HCT116 (cell line): ENCODE measurements around the gene SEMA4C. TPM values are rescaled to one million over a fixed set of nuclear protein-coding genes. Genes with fewer than 3 reads are reported as not detected.

ENCODE experiments used
- ATAC-seq: fragments of 200-7000 bp; cut with Tn5 transposase; 2 replicates; pipeline ENCODE4 v1.9.1; 2020; ENCODE audit warnings: mild to moderate bottlenecking, moderate library complexity
- BruUV-seq: library from RNA; stranded (reverse); fragments of 400-500 nt; replicated peaks from 2 replicates; lab custom pipeline; 2021; lab: Mats Ljungman, UMichigan
- CTCF ChIA-PET: fragments of 300-600 bp; sonication (Branson Sonifier 250); formaldehyde crosslinking; loops from one replicate; lab custom pipeline; 2021; ENCODE audit warnings: antibody characterized with exemption; lab: Charles Lee
- POLR2A ChIA-PET: fragments of 300-600, 350-600 bp; sonication (Branson Sonifier 250); formaldehyde crosslinking; loops from one replicate; lab custom pipeline; 2021; ENCODE audit warnings: antibody characterized with exemption; lab: Charles Lee
- RAD21 ChIA-PET, 2 experiments: fragments of 300-600 bp; sonication (Branson Sonifier 250); formaldehyde crosslinking; loops; one replicate each; lab custom pipeline; 2023; ENCODE audit warnings: low total read pairs in 2 of 2; ENCODE audit not compliant: uncharacterized antibody in 2 of 2, unreplicated experiment in 2 of 2, low non-redundant PET in 1 of 2; lab: Charles Lee
- DNase-seq: peaks from one replicate; pipeline ENCODE4 v3.0.0-alpha.2; 2010; ENCODE audit warnings: low read depth, low spot score
- H2AFZ ChIP-seq: fragments of 200-600 bp; shearing (Covaris generic), sonication (generic); 2 replicates; pipeline ENCODE4 v1.6.1; 2017; ENCODE audit warnings: low read depth, mixed run types, mixed read lengths, antibody characterized with exemption, low read length; ENCODE audit not compliant: poor library complexity, severe bottlenecking
- H3K27ac ChIP-seq: 2 replicates; pipeline ENCODE4 v1.5.1; 2012; ENCODE audit warnings: low read depth, low read length
- H3K27me3 ChIP-seq: fragments of 200-600 bp; sonication (generic); 2 replicates; pipeline ENCODE4 v1.6.1; 2016; ENCODE audit warnings: mixed run types, low read length, mixed read lengths; ENCODE audit not compliant: insufficient read depth
- H3K36me3 ChIP-seq, 2 experiments: fragments of 200-500 bp in 1 of 2; fragments of 200-600 bp in 1 of 2; sonication (Bioruptor generic) in 1 of 2; sonication (generic) in 1 of 2; 2 replicates each; pipeline versions ENCODE4 v1.5.1 to v1.6.1; 2014 to 2016; ENCODE audit warnings: low read length in 2 of 2, inconsistent platforms in 1 of 2, mixed read lengths in 1 of 2, mixed run types in 1 of 2; ENCODE audit not compliant: insufficient read depth in 2 of 2, control insufficient read depth in 1 of 2
- H3K4me1 ChIP-seq, 2 experiments: fragments of 200-600 bp in 1 of 2; sonication (generic) in 1 of 2; 2 replicates each; pipeline versions ENCODE4 v1.5.1 to v1.6.1; 2012 to 2017; ENCODE audit warnings: low read length in 2 of 2, inconsistent platforms in 1 of 2, mild to moderate bottlenecking in 1 of 2, mixed read lengths in 1 of 2, mixed run types in 1 of 2, moderate library complexity in 1 of 2; ENCODE audit not compliant: insufficient read depth in 2 of 2, control insufficient read depth in 1 of 2
- H3K4me2 ChIP-seq: fragments of 200-600 bp; sonication (generic); 2 replicates; pipeline ENCODE4 v1.6.1; 2017; ENCODE audit warnings: mixed run types, low read length, mixed read lengths
- H3K4me3 ChIP-seq, 2 experiments: fragments of 200-600 bp in 1 of 2; sonication (generic) in 1 of 2; replicated peaks in 1 of 2; 2 replicates each; pipeline ENCODE4 v1.5.1; 2011 to 2016; ENCODE audit warnings: low read length in 2 of 2, control low read depth in 1 of 2, low read depth in 1 of 2, mild to moderate bottlenecking in 1 of 2, mixed read lengths in 1 of 2, mixed run types in 1 of 2
- H3K79me2 ChIP-seq: fragments of 200-600 bp; sonication (generic); 2 replicates; pipeline ENCODE4 v1.6.1; 2017; ENCODE audit warnings: mild to moderate bottlenecking, mixed run types, low read length, moderate library complexity, mixed read lengths; ENCODE audit not compliant: insufficient read depth
- H3K9ac ChIP-seq: fragments of 200-600 bp; sonication (generic); 2 replicates; pipeline ENCODE4 v1.6.1; 2016; ENCODE audit warnings: low read length, mixed read lengths
- H3K9me2 ChIP-seq: fragments of 200-600 bp; sonication (generic), shearing (Covaris generic); 2 replicates; pipeline ENCODE4 v1.6.1; 2017; ENCODE audit warnings: mixed run types, mild to moderate bottlenecking, moderate library complexity; ENCODE audit not compliant: insufficient read depth
- H3K9me3 ChIP-seq, 2 experiments: fragments of 200-500 bp in 1 of 2; fragments of 200-600 bp in 1 of 2; sonication (Bioruptor generic) in 1 of 2; sonication (generic) in 1 of 2; 2 replicates each; pipeline ENCODE4 v1.6.1; 2014 to 2017; ENCODE audit warnings: low read length in 2 of 2, mixed read lengths in 2 of 2, inconsistent platforms in 1 of 2, low read depth in 1 of 2, mild to moderate bottlenecking in 1 of 2, mixed run types in 1 of 2, moderate library complexity in 1 of 2; ENCODE audit not compliant: control insufficient read depth in 1 of 2, insufficient read depth in 1 of 2
- H4K20me1 ChIP-seq: fragments of 200-600 bp; sonication (generic), shearing (Covaris generic); 2 replicates; pipeline ENCODE4 v1.6.1; 2017; ENCODE audit warnings: mixed run types, mild to moderate bottlenecking, moderate library complexity; ENCODE audit not compliant: insufficient read depth
- ATF3 ChIP-seq: IDR thresholded peaks from 2 replicates; pipeline ENCODE4 v1.6.1; 2012
- CBX3 ChIP-seq: IDR thresholded peaks from 2 replicates; pipeline ENCODE4 v1.6.1; 2012; ENCODE audit warnings: low read depth
- CEBPB ChIP-seq: IDR thresholded peaks from 2 replicates; pipeline ENCODE4 v1.6.1; 2012; ENCODE audit warnings: low read depth
- CTCF ChIP-seq, 3 experiments: fragments of 200-600 bp in 1 of 3; sonication (generic) in 1 of 3; IDR thresholded peaks in 2 of 3; conservative IDR thresholded peaks in 1 of 3; 2 replicates each; pipeline ENCODE4 v1.5.1; 2012 to 2017; ENCODE audit warnings: low read depth in 2 of 3, low read length in 2 of 3, antibody characterized with exemption in 1 of 3, borderline replicate concordance in 1 of 3, control low read depth in 1 of 3, mild to moderate bottlenecking in 1 of 3, mixed read lengths in 1 of 3, mixed run types in 1 of 3, moderate library complexity in 1 of 3; ENCODE audit not compliant: insufficient read depth in 1 of 3
- ELF1 ChIP-seq: IDR thresholded peaks from 2 replicates; pipeline ENCODE4 v1.6.1; 2012; ENCODE audit warnings: low read depth, borderline replicate concordance
- EZH2 ChIP-seq: fragments of 200-600 bp; sonication (generic); IDR thresholded peaks from 2 replicates; pipeline ENCODE4 v1.6.1; 2017; ENCODE audit warnings: antibody characterized with exemption, mixed run types
- EZH2phosphoT487 ChIP-seq: fragments of 200-600 bp; IDR thresholded peaks from 2 replicates; pipeline ENCODE4 v1.6.1; 2018; ENCODE audit warnings: antibody characterized with exemption, borderline replicate concordance
- POLR2A ChIP-seq: IDR thresholded peaks from 2 replicates; pipeline ENCODE4 v1.7.0; 2011; ENCODE audit warnings: borderline replicate concordance; ENCODE audit not compliant: insufficient read depth, insufficient read length; ENCODE audit errors: extremely low read depth
- POLR2AphosphoS5 ChIP-seq: IDR thresholded peaks from 2 replicates; pipeline ENCODE4 v1.6.1; 2011; ENCODE audit warnings: mild to moderate bottlenecking, low read depth, low read length, moderate library complexity
- RAD21 ChIP-seq: IDR thresholded peaks from 2 replicates; pipeline ENCODE4 v1.6.1; 2012; ENCODE audit warnings: low read depth, mild to moderate bottlenecking
- REST ChIP-seq: IDR thresholded peaks from 2 replicates; pipeline ENCODE4 v1.6.1; 2012; ENCODE audit warnings: low read depth
- SP1 ChIP-seq: IDR thresholded peaks from 2 replicates; pipeline ENCODE4 v1.6.1; 2012; ENCODE audit warnings: low read depth
- SRF ChIP-seq: IDR thresholded peaks from 2 replicates; pipeline ENCODE4 v1.6.1; 2012; ENCODE audit warnings: low read depth
- TCF7L2 ChIP-seq: IDR thresholded peaks from 2 replicates; pipeline ENCODE4 v1.7.0; 2011; ENCODE audit warnings: borderline replicate concordance, inconsistent platforms; ENCODE audit not compliant: insufficient read depth, insufficient read length; ENCODE audit errors: extremely low read depth
- YY1 ChIP-seq: IDR thresholded peaks from 2 replicates; pipeline ENCODE4 v1.6.1; 2011; ENCODE audit warnings: low read length, low read depth, moderate library complexity, mild to moderate bottlenecking; ENCODE audit not compliant: insufficient replicate concordance; ENCODE audit errors: extremely low read depth
- ZFX ChIP-seq: fragments of 450-650 bp; IDR thresholded peaks from 2 replicates; pipeline ENCODE4 v1.6.1; 2017
- intact Hi-C: fragments of 100-400 bp; cut with micrococcal nuclease; formaldehyde crosslinking; loops from 2 replicates; pipeline ENCODE4 v1.10.0; 2022
- total RNA-seq: library from RNA; stranded (reverse); gene quantifications from one replicate; pipeline ENCODE4 v1.2.1, GENCODE V29; 2021; ENCODE audit not compliant: unreplicated experiment
- TF ChIP-seq, protein P1 (sequence below): IDR thresholded peaks from 2 replicates; pipeline ENCODE4 v1.6.1; 2012
- TF ChIP-seq, protein P2 (sequence below): IDR thresholded peaks from 2 replicates; pipeline ENCODE4 v1.6.1; 2011; ENCODE audit warnings: mild to moderate bottlenecking, low read length, moderate library complexity; ENCODE audit not compliant: insufficient replicate concordance; ENCODE audit errors: extremely low read depth

The SEMA4C gene
- total RNA-seq, 1 experiment from 2014 or later = 25.4 TPM

DNA sequence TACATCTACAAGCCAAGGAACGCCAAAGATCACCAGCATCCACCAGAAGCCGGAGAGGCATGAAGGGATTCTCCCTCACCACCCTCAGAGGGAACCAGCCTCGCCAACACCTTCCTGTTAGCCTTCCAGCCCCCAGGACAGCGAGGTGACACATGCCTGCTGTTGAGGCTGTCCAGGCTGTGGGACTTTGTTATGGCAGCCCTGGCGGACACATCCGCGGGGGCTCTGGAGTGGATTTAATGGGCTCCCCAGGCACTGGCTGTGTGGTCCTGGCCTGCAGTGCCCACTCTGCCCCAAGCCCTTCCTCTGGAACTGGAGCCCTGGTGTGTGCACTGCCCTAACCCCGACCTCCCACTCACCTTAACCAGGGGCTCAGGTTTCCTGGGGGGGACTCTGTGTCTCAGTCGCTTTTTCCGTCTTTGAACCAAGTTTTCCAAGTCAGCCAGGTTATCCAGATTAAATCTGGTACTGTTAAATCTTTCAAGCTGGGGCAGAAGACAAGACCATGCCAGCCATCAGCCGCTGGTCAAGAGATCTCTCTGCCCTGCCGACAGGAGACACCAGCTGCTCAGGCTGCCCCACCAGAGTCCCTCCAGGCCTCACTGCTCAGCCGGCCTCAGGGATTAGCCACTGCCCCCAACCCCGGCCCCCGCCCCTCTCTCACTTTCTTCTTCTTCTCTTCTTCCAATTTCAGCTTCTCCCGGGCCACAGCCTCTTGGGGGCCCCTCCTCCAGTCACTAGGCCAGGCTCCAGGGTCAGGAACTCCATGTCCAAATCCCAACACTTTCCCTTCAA is 28.0 kb downstream of the SEMA4C start:
- Histone ChIP-seq H2AFZ (no peak overlapping the region), H3K79me2 (no peaks in the 10 kb centered on the region), H3K36me3 (peaks cover 3 to 4% of the 10 kb centered on the region in 2 experiments; a peak in 2 of 4 replicates), H3K27ac (no peak overlapping the region), H3K4me2 (no peak overlapping the region), H3K27me3 (no peaks in the 10 kb centered on the region), H3K9me2 (no peaks in the 10 kb centered on the region), H3K9me3 (no peaks in the 10 kb centered on the region), H3K9ac (no peak overlapping the region), H4K20me1 (no peaks in the 10 kb centered on the region), H3K4me1 (no peaks in the 10 kb centered on the region), H3K4me3 (no peak overlapping the region)
- ChIA-PET POLR2A (interaction anchor here (1.3 kb wide), 1 partner anchor 16 kb away, joined by 3 read pairs; the partner anchor contains the start of gene ANKRD39), RAD21 (no interaction called here), CTCF (interaction anchor here (1.2 kb wide), 1 partner anchor 16 kb away, joined by 3 read pairs; the partner anchor contains the start of gene ANKRD39)
- TF ChIP-seq SRF = no peak
- no peak for TF ChIP-seq EZH2
- no peak for TF ChIP-seq RAD21
- no peak for TF ChIP-seq ATF3
- TF ChIP-seq CBX3 = no peak
- no peak for TF ChIP-seq REST
- TF ChIP-seq POLR2A = no peak
- TF ChIP-seq SP1 = no peak
- no peak for TF ChIP-seq ZFX
- TF ChIP-seq CEBPB = no peak
- TF ChIP-seq, protein P1, sequence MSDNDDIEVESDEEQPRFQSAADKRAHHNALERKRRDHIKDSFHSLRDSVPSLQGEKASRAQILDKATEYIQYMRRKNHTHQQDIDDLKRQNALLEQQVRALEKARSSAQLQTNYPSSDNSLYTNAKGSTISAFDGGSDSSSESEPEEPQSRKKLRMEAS = no peak
- TF ChIP-seq, protein P2, sequence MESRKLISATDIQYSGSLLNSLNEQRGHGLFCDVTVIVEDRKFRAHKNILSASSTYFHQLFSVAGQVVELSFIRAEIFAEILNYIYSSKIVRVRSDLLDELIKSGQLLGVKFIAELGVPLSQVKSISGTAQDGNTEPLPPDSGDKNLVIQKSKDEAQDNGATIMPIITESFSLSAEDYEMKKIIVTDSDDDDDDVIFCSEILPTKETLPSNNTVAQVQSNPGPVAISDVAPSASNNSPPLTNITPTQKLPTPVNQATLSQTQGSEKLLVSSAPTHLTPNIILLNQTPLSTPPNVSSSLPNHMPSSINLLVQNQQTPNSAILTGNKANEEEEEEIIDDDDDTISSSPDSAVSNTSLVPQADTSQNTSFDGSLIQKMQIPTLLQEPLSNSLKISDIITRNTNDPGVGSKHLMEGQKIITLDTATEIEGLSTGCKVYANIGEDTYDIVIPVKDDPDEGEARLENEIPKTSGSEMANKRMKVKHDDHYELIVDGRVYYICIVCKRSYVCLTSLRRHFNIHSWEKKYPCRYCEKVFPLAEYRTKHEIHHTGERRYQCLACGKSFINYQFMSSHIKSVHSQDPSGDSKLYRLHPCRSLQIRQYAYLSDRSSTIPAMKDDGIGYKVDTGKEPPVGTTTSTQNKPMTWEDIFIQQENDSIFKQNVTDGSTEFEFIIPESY = no peak
- no peak for TF ChIP-seq ELF1
- TF ChIP-seq POLR2AphosphoS5 = no peak
- TF ChIP-seq EZH2phosphoT487 = no peak
- no peak for TF ChIP-seq TCF7L2
- TF ChIP-seq YY1 = no peak
- no peak for TF ChIP-seq CTCF (IDR thresholded peaks at IDR 0.05 in 2 of 3, conservative IDR thresholded peaks at IDR 0.05 in 1 of 3; ENCODE audit: borderline replicate concordance in 1 of 3, insufficient read depth in 1 of 3, low read depth in 2 of 3, low read length in 2 of 3)
- intact Hi-C loops = no loop called here
- ATAC-seq = no peak
- no TSS peak for BruUV-seq
- no peak for DNase-seq
